NCI-H146 treated with DMSO at 0.1 percent for 48 hours (cell line): Measurements from ENCODE around the gene EVI2A.
A peak's percentile ranks its signal among the peaks of the same experiment; 100 is the strongest.
"Not testable (repeated sequence)": the region's sequence is repeated elsewhere in the genome, so short reads cannot be mapped to it uniquely, and the experiment has no call there.

Experiments used
- DNase-seq: peaks from one replicate; lab custom pipeline; 2025; ENCODE audit not compliant: unreplicated experiment; lab: John Stamatoyannopoulos, UW

Gene EVI2A

GRCh38 chr17:31313982-31314781 is 7.2 kb downstream of the EVI2A start, which contains the start of gene EVI2B:
TSS of gene EVI2B (minus strand) at chr17:31314054. CDS start at chr17:31305609, 8,445 bp downstream.
- DNase-seq: no peak

GRCh38 chr17:31312223-31312622 is 9.2 kb downstream of the EVI2A start:
- not testable (repeated sequence) for DNase-seq

- no peak for DNase-seq
Observed at GRCh38 chr17:31311526-31311925, 9.9 kb downstream of the EVI2A start.

- DNase-seq: no peak
Observed at GRCh38 chr17:31310886-31311285, 10.5 kb downstream of the EVI2A start.

- DNase-seq: no peak
Observed at GRCh38 chr17:31310260-31310659, 11.2 kb downstream of the EVI2A start.

- DNase-seq: no peak
Observed at GRCh38 chr17:31309556-31309955, 11.9 kb downstream of the EVI2A start.

GRCh38 chr17:31308372-31309334 is 12.8 kb downstream of the EVI2A start:
- no peak for DNase-seq

GRCh38 chr17:31307640-31308039 is 13.8 kb downstream of the EVI2A start:
- DNase-seq: no peak

- DNase-seq: no peak
Observed at GRCh38 chr17:31299624-31300023, 21.8 kb downstream of the EVI2A start.

GRCh38 chr17:31297090-31297489 is 24.3 kb downstream of the EVI2A start, which contains the start of gene OMG:
TSS of gene OMG (minus strand) at chr17:31297239. CDS start at chr17:31296331, 908 bp downstream.
- no peak for DNase-seq

GRCh38 chr17:31296142-31296541 is 25.3 kb downstream of the EVI2A start:
- DNase-seq: no peak

- DNase-seq: no peak
Observed at GRCh38 chr17:31295489-31295871, 25.9 kb downstream of the EVI2A start.

- DNase-seq: peak; percentile 34
Observed at GRCh38 chr17:31294820-31295488, 26.5 kb downstream of the EVI2A start.

- DNase-seq: no peak
Observed at GRCh38 chr17:31294231-31294630, 27.2 kb downstream of the EVI2A start.

- DNase-seq: no peak
Observed at GRCh38 chr17:31293581-31293980, 27.8 kb downstream of the EVI2A start.

GRCh38 chr17:31291820-31292219 is 29.6 kb downstream of the EVI2A start:
- no peak for DNase-seq

- no peak for DNase-seq
Observed at GRCh38 chr17:31289790-31290189, 31.6 kb downstream of the EVI2A start.

- DNase-seq: not testable (repeated sequence)
Observed at GRCh38 chr17:31287932-31288331, 33.5 kb downstream of the EVI2A start.

- no peak for DNase-seq
Observed at GRCh38 chr17:31286587-31286986, 34.8 kb downstream of the EVI2A start.

GRCh38 chr17:31283841-31284240 is 37.6 kb downstream of the EVI2A start:
- DNase-seq: no peak

GRCh38 chr17:31281061-31281460 is 40.4 kb downstream of the EVI2A start:
- no peak for DNase-seq
